Fibroblast of lung (primary cell): ENCODE results near the gene CTNNA1.

ENCODE experiments used
- CTCF ChIP-seq, 2 donors: IDR thresholded peaks in 1 of 2; conservative IDR thresholded peaks in 1 of 2; 1 replicate in 1 of 2; 2 replicates in 1 of 2; pipeline ENCODE4 v1.5.1; 2011 to 2012; ENCODE audit warnings: low read length in 2 of 2, control low read depth in 1 of 2, inconsistent platforms in 1 of 2, low read depth in 1 of 2, mild to moderate bottlenecking in 1 of 2
- EZH2 ChIP-seq: IDR thresholded peaks from 2 replicates; pipeline ENCODE4 v1.5.1; 2012; ENCODE audit warnings: low read length, control low read depth, mild to moderate bottlenecking; ENCODE audit errors: missing control alignments

GRCh38 chr5:138844125-138844461 lies 90.9 kb downstream of the CTNNA1 start:
- TF ChIP-seq CTCF (conservative IDR thresholded peaks at IDR 0.05 in 1 of 2, IDR thresholded peaks at IDR 0.05 in 1 of 2; ENCODE audit: low read depth in 1 of 2, low read length in 2 of 2) (no peak), EZH2 (no peak)
